NCI-H460 (cell line): ENCODE results near the gene CWC25. TPM values are rescaled to one million over a fixed set of nuclear protein-coding genes. Genes with fewer than 3 reads are reported as not detected.

Source experiments
- small RNA-seq, 2 experiments: library from RNA; depleted of rRNA; stranded (forward); fragments of <200 nt; gene quantifications; one replicate each; pipeline ENCODE3, GENCODE V24; 2014
- total RNA-seq: library from RNA; depleted of rRNA; stranded (reverse); fragments of >200 nt; shearing (Covaris generic); gene quantifications from 2 replicates; pipeline ENCODE4 v1.2.3, GENCODE V29; 2014; rRNA removed

CWC25 gene
- total RNA-seq, 1 experiment from 2014 or later = 17.5 TPM

Small RNAs within 50 kb of the gene (small RNA-seq; reads per million reads assigned to genes)
- gene MIR4727 (0 reads per million in 2 experiments), gene RNU6-866P (0 reads per million in 2 experiments), gene SNORA21 (0 reads per million in 2 experiments), gene SNORA21B (0 reads per million in 2 experiments)

Other genes with a start within 250 kb of the CWC25 start
- 2.8 and 3.0 TPM in 2 replicates for gene SRCIN1, start 219.4 kb downstream of the CWC25 start, total RNA-seq
- gene EPOP, start 150.4 kb downstream of the CWC25 start, total RNA-seq = 9.5 and 11.6 TPM in 2 replicates
- gene MLLT6, start 120.0 kb downstream of the CWC25 start, total RNA-seq = 39.0 and 39.3 TPM in 2 replicates
- gene CISD3, start 95.0 kb downstream of the CWC25 start, total RNA-seq = 8.0 and 11.2 TPM in 2 replicates
- gene PCGF2, start 77.0 kb downstream of the CWC25 start, total RNA-seq = 9.1 and 10.4 TPM in 2 replicates
- 232 and 247 TPM in 2 replicates for gene PSMB3, start 72.6 kb downstream of the CWC25 start, total RNA-seq
- gene PIP4K2B, start 25.8 kb downstream of the CWC25 start, total RNA-seq = 34.7 and 35.6 TPM in 2 replicates
- gene RPL23, start 28.4 kb upstream of the CWC25 start, total RNA-seq = 2,388 and 2,583 TPM in 2 replicates
- 73.7 and 77.6 TPM in 2 replicates for gene LASP1, start 44.7 kb upstream of the CWC25 start, total RNA-seq
- not detected in 2 replicates for gene FBXO47, start 142.1 kb upstream of the CWC25 start, total RNA-seq